Measurements from ENCODE around the gene HEY2. TPM values are rescaled to one million over a fixed set of nuclear protein-coding genes. Genes with fewer than 3 reads are reported as not detected.
"Not testable (repeated sequence)": the region's sequence is repeated elsewhere in the genome, so short reads cannot be mapped to it uniquely, and the experiment has no call there.

The HEY2 gene
- total RNA-seq, 4 donors from 2014 or later, result 0.41 to 0.79 TPM; not detected in 2

DNA sequence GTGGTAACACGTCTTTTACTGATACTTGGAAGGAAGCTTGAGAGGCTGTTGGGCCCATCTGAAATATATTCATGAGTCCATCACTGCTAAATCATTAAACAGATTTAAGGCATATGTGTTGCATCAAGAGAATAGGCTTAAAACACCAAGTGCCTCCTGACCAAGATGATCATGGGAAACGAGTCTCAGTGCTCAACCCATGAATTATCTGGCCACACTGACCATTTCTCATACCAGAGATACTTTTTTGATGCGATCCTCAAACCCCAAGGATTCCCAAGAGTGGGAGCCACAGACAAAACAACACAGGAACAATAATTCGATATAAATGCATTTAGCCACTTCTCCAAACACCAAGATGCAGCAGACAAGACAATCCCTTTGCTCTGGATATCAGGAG is 17.2 kb downstream of the HEY2 start:
- WGBS, 2 donors (ENCODE audit: low coverage in 1 of 2), result 62 to 80% methylated on average over 4 of the region's 4 CpGs
- no peak overlapping the region for H3K27ac ChIP-seq
- H3K4me1 ChIP-seq, result no peaks in the 10 kb centered on the region
- H3K36me3 ChIP-seq, result no peaks in the 10 kb centered on the region
- intact Hi-C loops (cut with DNase I; ENCODE audit: low total_unique reads) (loop anchor here (5.0 kb wide), 1 partner anchor 454 kb away; no protein-coding TSS in a partner anchor), in situ Hi-C loops (cut with MboI; ENCODE audit: low pct_ligation_motif_present in 1 of 4, low pct_unique_long_range_greater_than_20kb in 1 of 4, low sequenced_read_pairs in 3 of 4) (loop anchor here (5.0 to 25.0 kb wide), 4 partner anchors 454 to 612 kb away; partner anchors contain the start of gene TPD52L1 (in 3 of the 4))
- TF ChIP-seq POLR2A (IDR thresholded peaks at IDR 0.05) (no peak), EP300 (IDR thresholded peaks at IDR 0.05; ENCODE audit: low read depth) (no peak), POLR2AphosphoS5 (IDR thresholded peaks at IDR 0.05) (no peak), CTCF (IDR thresholded peaks at IDR 0.05) (no peak)
- peaks cover 39% of the 10 kb centered on the region for H3K27me3 ChIP-seq
- DNase-seq, result no peak
- H3K4me3 ChIP-seq, result no peak overlapping the region
- no peaks in the 10 kb centered on the region for H3K9me3 ChIP-seq

GRCh38 chr6:125769147-125769783 is 19.8 kb downstream of the HEY2 start:
- WGBS, 2 donors (ENCODE audit: low coverage in 1 of 2), result 60 to 64% methylated on average over 6 of the region's 6 CpGs
- no peak for DNase-seq
- in situ Hi-C loops (cut with MboI; ENCODE audit: low pct_ligation_motif_present in 1 of 4, low pct_unique_long_range_greater_than_20kb in 1 of 4, low sequenced_read_pairs in 3 of 4), result loop anchor here (5.0 to 25.0 kb wide), 4 partner anchors 457 to 614 kb away; partner anchors contain the start of gene TPD52L1 (in 3 of the 4)
- Histone ChIP-seq H3K4me3 (no peak overlapping the region), H3K27ac (no peak overlapping the region), H3K9me3 (no peaks in the 10 kb centered on the region), H3K4me1 (no peaks in the 10 kb centered on the region), H3K27me3 (peaks cover 31% of the 10 kb centered on the region), H3K36me3 (no peaks in the 10 kb centered on the region)
- no peak for TF ChIP-seq POLR2A (IDR thresholded peaks at IDR 0.05)
- TF ChIP-seq POLR2AphosphoS5 (IDR thresholded peaks at IDR 0.05), result no peak
- TF ChIP-seq EP300 (IDR thresholded peaks at IDR 0.05; ENCODE audit: low read depth), result no peak
- TF ChIP-seq CTCF (IDR thresholded peaks at IDR 0.05), result no peak
- intact Hi-C loops (cut with DNase I; ENCODE audit: low total_unique reads), result loop anchor here (5.0 kb wide), 1 partner anchor 457 kb away; no protein-coding TSS in a partner anchor

DNA sequence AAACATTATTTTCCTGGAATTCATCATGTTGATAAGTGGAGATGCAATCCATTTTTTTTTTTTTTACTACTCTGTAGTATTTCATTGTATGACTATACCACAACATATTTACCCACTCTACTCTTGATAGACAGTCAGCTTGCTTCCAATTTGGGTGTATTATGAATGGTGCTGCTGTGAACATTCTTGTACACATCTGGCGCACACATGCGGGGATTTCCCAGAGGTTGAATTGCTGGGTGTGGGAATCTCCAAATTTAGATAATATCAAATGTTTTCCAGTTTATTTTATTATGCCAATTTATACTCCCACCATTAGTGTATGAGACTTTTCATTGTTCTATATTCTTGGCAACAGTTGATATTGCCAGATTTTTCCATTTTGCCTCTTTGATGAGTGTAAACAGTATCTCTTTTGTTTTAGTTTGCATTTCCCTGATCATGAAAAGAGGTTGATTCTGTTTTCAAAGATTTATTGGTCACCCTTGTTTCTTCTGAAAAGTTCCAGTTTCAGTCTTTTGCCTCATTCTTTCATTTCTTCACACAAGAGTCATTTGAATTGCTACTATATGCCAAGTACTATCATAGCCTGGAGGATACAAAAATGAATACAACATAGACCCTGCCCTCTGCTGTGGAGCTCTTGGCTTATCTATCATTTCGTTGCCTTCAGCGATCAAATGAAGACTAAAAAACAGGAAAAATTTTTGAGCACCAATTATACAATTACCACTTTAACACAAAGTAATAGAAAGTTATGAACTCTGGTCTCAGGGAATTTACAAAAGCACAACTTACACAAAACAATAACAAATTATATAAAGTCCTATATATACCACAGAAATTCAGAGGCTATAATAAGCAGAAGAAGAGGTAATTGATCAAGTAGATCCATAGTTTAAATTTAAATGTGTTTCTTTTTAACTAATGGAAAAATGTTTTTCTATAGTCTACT is 24.2 kb downstream of the HEY2 start:
- WGBS, 2 donors (ENCODE audit: low coverage in 1 of 2), result 55 to 62% methylated on average over 4 of the region's 4 CpGs
- in situ Hi-C loops (cut with MboI; ENCODE audit: low pct_ligation_motif_present in 1 of 4, low pct_unique_long_range_greater_than_20kb in 1 of 4, low sequenced_read_pairs in 3 of 4), result loop anchor here in 3 of 4 donors (25.0 kb wide), 2 partner anchors 586 to 611 kb away; partner anchors contain the start of gene TPD52L1 (in 2 of the 3)
- Histone ChIP-seq H3K36me3 (no peaks in the 10 kb centered on the region), H3K27ac (no peak overlapping the region), H3K4me3 (no peak overlapping the region), H3K27me3 (peaks cover 15% of the 10 kb centered on the region), H3K9me3 (no peaks in the 10 kb centered on the region), H3K4me1 (no peaks in the 10 kb centered on the region)
- intact Hi-C loops (cut with DNase I; ENCODE audit: low total_unique reads), result loop anchor here (5.0 kb wide), 1 partner anchor 901 kb away; no protein-coding TSS in a partner anchor
- TF ChIP-seq POLR2AphosphoS5 (IDR thresholded peaks at IDR 0.05) (no peak), EP300 (IDR thresholded peaks at IDR 0.05; ENCODE audit: low read depth) (no peak), CTCF (IDR thresholded peaks at IDR 0.05) (no peak), POLR2A (IDR thresholded peaks at IDR 0.05) (no peak)
- DNase-seq, result no peak

DNA sequence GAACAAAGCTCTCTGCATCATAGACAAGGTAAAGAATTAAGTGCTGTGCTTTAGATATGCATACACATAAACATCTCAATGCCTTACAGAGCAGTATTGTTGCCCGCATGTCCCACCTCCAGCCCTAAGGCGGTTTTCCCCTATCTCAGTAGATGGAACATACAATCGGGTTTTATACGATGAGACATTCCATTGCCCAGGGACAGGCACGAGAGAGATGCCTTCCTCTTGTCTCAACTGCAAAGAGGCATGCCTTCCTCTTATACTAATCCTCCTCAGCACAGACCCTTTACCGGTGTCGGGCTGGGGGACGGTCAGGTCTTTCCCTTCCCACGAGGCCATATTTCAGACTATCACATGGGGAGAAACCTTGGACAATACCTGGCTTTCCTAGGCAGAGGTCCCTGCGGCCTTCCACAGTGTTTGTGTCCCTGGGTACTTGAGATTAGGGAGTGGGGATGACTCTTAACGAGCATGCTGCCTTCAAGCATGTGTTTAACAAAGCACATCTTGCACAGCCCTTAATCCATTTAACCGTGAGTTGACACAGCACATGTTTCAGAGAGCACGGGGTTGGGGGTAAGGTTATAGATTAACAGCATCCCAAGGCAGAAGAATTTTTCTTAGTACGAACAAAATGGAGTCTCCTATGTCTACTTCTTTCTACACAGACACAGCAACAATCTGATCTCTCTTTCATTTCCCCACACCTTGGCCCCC is 26.8 kb downstream of the HEY2 start:
- H3K27ac ChIP-seq; DNase-seq; H3K36me3 ChIP-seq; H3K9me3 ChIP-seq; H3K4me3 ChIP-seq; intact Hi-C loops (cut with DNase I; ENCODE audit: low total_unique reads); H3K4me1 ChIP-seq: not testable (repeated sequence)
- H3K27me3 ChIP-seq, result peaks cover 15% of the 10 kb centered on the region
- in situ Hi-C loops (cut with MboI; ENCODE audit: low pct_ligation_motif_present in 1 of 4, low pct_unique_long_range_greater_than_20kb in 1 of 4, low sequenced_read_pairs in 3 of 4), result loop anchor here in 1 of 4 donors (25.0 kb wide), 1 partner anchor 186 kb away; the partner anchor contains the start of gene HINT3
- WGBS, 2 donors (ENCODE audit: low coverage in 1 of 2), result 80 to 83% methylated on average over 3 to 14 of the region's 14 CpGs
